ENCODE data around the gene SRGAP2C.
"Not testable (repeated sequence)": the region's sequence is repeated elsewhere in the genome, so short reads cannot be mapped to it uniquely, and the experiment has no call there.

Gene SRGAP2C

GRCh38 chr1:121423956-121424355 is 239.2 kb downstream of the SRGAP2C start:
- DNase-seq (ENCODE audit: low spot score), result not testable (repeated sequence)

GRCh38 chr1:121433517-121433916 is 248.7 kb downstream of the SRGAP2C start:
- DNase-seq (ENCODE audit: low spot score), result not testable (repeated sequence)

- DNase-seq (ENCODE audit: low spot score), result not testable (repeated sequence)
Observed at GRCh38 chr1:121438862-121439261, 254.1 kb downstream of the SRGAP2C start.

GRCh38 chr1:121440993-121441392 is 256.2 kb downstream of the SRGAP2C start:
- no peak for DNase-seq (ENCODE audit: low spot score)

Measured in CD4-positive, alpha-beta T cell treated with Interleukin-6 at 100 ng/mL for 8 hours (primary cell).